EL (cell line): ENCODE results near the gene CRTC3.
"Not testable (repeated sequence)": the region's sequence is repeated elsewhere in the genome, so short reads cannot be mapped to it uniquely, and the experiment has no call there.

ENCODE experiments used
- DNase-seq: peaks from one replicate; pipeline ENCODE4 v3.0.0-alpha.2; 2016

Gene CRTC3

GRCh38 chr15:90633360-90633759, 103.6 kb downstream of the CRTC3 start:
- DNase-seq, result no peak

GRCh38 chr15:90636993-90637392, 107.3 kb downstream of the CRTC3 start:
- DNase-seq, result not testable (repeated sequence)

- no peak for DNase-seq
These were observed 108.0 kb downstream of the CRTC3 start for GRCh38 chr15:90637693-90638092.

GRCh38 chr15:90638201-90638691, 108.5 kb downstream of the CRTC3 start:
- DNase-seq, result no peak

GRCh38 chr15:90638963-90639362, 109.2 kb downstream of the CRTC3 start:
- no peak for DNase-seq

- no peak for DNase-seq
These were observed 111.1 kb downstream of the CRTC3 start for GRCh38 chr15:90640862-90641261.

GRCh38 chr15:90641581-90642463, 112.1 kb downstream of the CRTC3 start:
- no peak for DNase-seq

GRCh38 chr15:90642464-90643300, 113.0 kb downstream of the CRTC3 start:
- no peak for DNase-seq

GRCh38 chr15:90643301-90643632, 113.5 kb downstream of the CRTC3 start:
- DNase-seq, result no peak

GRCh38 chr15:90644526-90644925, 114.8 kb downstream of the CRTC3 start:
- no peak for DNase-seq

GRCh38 chr15:90644952-90645725, 115.4 kb downstream of the CRTC3 start:
- no peak for DNase-seq

- DNase-seq, result no peak
These were observed 116.3 kb downstream of the CRTC3 start for GRCh38 chr15:90645873-90646575.

GRCh38 chr15:90646662-90647305, 117.1 kb downstream of the CRTC3 start:
- no peak for DNase-seq

GRCh38 chr15:90647326-90647725, 117.6 kb downstream of the CRTC3 start:
- DNase-seq, result no peak

GRCh38 chr15:90648137-90649070, 118.7 kb downstream of the CRTC3 start:
- peak; percentile 75 for DNase-seq

- DNase-seq, result peak; percentile 45
These were observed 120.6 kb downstream of the CRTC3 start for GRCh38 chr15:90650117-90650955.

GRCh38 chr15:90650956-90651689, 121.4 kb downstream of the CRTC3 start:
- no peak for DNase-seq

GRCh38 chr15:90654233-90655136, 124.8 kb downstream of the CRTC3 start:
- peak; percentile 37 for DNase-seq
